Chondrocyte (in vitro differentiated cells): ENCODE data around the gene CACTIN. TPM values are rescaled to one million over a fixed set of nuclear protein-coding genes. Genes with fewer than 3 reads are reported as not detected.

Source experiments
- DNase-seq: peaks from one replicate; pipeline ENCODE4 v3.0.0; 2021; ENCODE audit warnings: mixed read lengths, low spot score
- H3K27ac Mint-ChIP-seq: one replicate; pipeline ENCODE4 v1.8.0; 2021; ENCODE audit warnings: mild to moderate bottlenecking, moderate library complexity, mixed read lengths; ENCODE audit not compliant: unreplicated experiment
- H3K27me3 Mint-ChIP-seq: 2 replicates; pipeline ENCODE4 v1.8.0; 2021; ENCODE audit warnings: low read depth, mixed read lengths
- H3K36me3 Mint-ChIP-seq: 2 replicates; pipeline ENCODE4 v1.8.0; 2021; ENCODE audit warnings: low read depth, mixed read lengths
- H3K4me1 Mint-ChIP-seq: 2 replicates; pipeline ENCODE4 v1.8.0; 2021; ENCODE audit warnings: low read depth, mild to moderate bottlenecking, mixed read lengths
- H3K4me3 Mint-ChIP-seq: one replicate; pipeline ENCODE4 v1.8.0; 2021; ENCODE audit warnings: mild to moderate bottlenecking, moderate library complexity, mixed read lengths; ENCODE audit not compliant: unreplicated experiment
- H3K9me3 Mint-ChIP-seq: 2 replicates; pipeline ENCODE4 v1.8.0; 2021; ENCODE audit warnings: low read depth, mixed read lengths
- CTCF ChIP-seq: fragments of 200-600 bp; sonication (generic); IDR thresholded peaks from 2 replicates; pipeline ENCODE4 v1.5.0; 2021; ENCODE audit warnings: antibody characterized with exemption, mild to moderate bottlenecking, moderate library complexity
- total RNA-seq: library from RNA; stranded (reverse); gene quantifications from 3 replicates; pipeline ENCODE4 v1.2.1, GENCODE V29; 2021

Gene CACTIN
- total RNA-seq, 1 donor from 2014 or later, result 19.5 TPM

DNA sequence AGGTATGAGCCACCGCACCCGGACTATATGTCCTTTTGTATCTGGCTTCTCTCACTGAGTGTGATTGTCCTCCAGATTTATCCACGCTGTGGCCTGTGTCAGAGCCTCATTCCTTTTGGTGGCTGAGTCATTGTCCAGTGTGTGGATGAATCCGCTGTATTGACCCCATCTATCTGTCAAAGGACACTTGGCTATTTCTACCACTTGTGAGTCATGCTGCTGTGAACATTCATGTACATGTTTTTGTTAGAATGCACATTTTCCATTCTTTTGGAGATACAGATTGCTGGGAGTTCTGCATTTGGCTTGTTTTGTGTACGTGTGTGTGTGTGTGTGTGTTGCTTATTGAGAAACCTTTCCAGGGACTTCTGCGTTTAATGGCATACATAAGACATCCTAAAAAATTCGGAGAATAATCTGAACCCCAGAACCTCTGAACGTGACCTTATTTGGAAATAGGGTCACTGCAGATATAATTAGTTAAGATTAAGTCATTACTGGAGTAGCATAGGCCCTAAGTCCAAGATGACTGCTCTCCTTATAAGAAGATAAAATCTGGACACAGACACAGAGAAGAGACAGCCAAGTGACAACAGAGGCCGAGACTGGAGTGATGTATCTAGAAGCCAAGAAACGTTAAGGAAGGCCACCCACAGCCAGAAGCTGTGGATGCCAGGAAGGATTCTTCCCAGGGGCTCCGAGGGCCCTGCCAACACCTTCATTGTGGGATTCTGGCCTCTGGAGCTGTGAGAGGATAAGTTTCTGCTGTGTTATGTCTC lies 46.2 kb downstream of the CACTIN start:
- H3K27ac Mint-ChIP-seq, result peak overlapping the region; percentile 63

GRCh38 chr19:3578390-3578789 lies 48.2 kb downstream of the CACTIN start:
- Mint-ChIP-seq H3K27me3 (no peaks in the 10 kb centered on the region), H3K36me3 (peaks cover 6% of the 10 kb centered on the region), H3K4me3 (no peak overlapping the region), H3K9me3 (no peaks in the 10 kb centered on the region), H3K27ac (no peak overlapping the region), H3K4me1 (peaks cover 26% of the 10 kb centered on the region)
- TF ChIP-seq CTCF, result no peak
- no peak for DNase-seq

More for the DNA sequence above, 46.2 kb downstream of the CACTIN start:
- H3K27me3 Mint-ChIP-seq, result no peaks in the 10 kb centered on the region
- H3K4me3 Mint-ChIP-seq, result no peak overlapping the region
- H3K4me1 Mint-ChIP-seq, result peaks cover 21% of the 10 kb centered on the region
- TF ChIP-seq CTCF, result no peak
- H3K9me3 Mint-ChIP-seq, result no peaks in the 10 kb centered on the region
- DNase-seq, result no peak
- H3K36me3 Mint-ChIP-seq, result peaks cover 2% of the 10 kb centered on the region

DNA sequence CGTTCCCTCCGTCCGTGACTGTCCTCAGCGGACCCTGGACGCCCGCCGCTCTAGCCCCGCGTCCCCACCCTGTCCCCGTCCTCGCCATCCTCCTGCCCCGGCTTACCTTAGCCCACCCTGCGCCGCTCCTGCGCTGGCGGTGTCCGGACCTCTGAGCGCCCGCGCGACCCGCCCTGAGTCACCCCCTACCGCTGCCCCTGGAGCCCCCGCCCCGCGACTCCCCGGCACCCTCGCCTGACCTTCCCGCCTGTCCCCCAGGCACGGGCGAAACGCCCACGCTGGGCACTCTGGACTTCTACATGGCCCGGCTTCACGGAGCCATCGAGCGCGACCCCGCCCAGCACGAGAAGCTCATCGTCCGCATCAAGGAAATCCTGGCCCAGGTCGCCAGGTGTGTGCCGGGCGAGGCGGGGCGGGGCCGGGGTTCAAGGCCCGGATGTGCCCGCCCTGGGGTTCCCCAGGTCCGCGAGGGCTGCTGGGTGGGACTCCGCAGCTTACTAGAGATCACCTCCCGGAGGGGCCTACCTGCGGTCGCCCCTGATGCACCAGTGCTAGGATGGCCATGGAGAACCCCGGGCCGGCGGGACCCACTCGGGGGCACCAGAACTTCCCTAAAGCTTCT lies 48.8 kb downstream of the CACTIN start:
- DNase-seq, result no peak
- Mint-ChIP-seq H3K27me3 (no peaks in the 10 kb centered on the region), H3K9me3 (no peaks in the 10 kb centered on the region), H3K36me3 (peaks cover 6% of the 10 kb centered on the region), H3K27ac (no peak overlapping the region), H3K4me1 (peaks cover 26% of the 10 kb centered on the region), H3K4me3 (no peak overlapping the region)
- no peak for TF ChIP-seq CTCF

DNA sequence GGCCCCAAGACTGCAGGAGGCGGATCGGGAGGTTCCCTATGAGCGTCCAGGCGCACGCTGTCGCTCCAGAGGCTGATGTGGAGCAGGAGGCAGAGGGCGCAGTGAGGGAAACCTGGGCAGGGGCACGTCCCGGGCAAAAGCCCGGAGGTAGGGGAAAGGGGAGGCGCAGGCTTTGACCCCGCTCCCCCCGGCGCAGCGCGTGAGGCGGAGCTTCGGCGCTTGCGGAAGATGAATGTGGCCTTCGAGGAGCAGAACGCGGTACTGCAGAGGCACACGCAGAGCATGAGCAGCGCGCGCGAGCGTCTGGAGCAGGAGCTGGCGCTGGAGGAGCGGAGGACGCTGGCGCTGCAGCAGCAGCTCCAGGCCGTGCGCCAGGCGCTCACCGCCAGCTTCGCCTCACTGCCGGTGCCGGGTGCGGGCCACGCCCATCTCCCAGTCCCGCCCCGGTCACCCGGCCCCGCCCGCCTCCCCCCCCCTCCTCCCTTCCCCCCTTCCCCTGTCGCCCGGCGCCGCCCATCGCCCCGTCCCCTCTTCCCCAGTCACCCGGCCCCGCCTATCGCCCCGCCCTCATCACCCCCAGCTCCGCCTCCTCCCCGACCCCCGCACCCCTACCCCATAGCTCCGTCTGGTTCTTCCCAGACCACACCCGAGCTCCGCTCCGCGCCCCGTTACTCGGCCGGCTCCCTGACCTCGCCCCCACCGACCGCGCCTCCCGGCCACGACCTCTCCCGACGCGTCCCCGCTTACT lies 49.7 kb downstream of the CACTIN start:
- H3K27me3 Mint-ChIP-seq, result no peaks in the 10 kb centered on the region
- no peak overlapping the region for H3K4me3 Mint-ChIP-seq
- peaks cover 30% of the 10 kb centered on the region for H3K4me1 Mint-ChIP-seq
- no peaks in the 10 kb centered on the region for H3K9me3 Mint-ChIP-seq
- no peak overlapping the region for H3K27ac Mint-ChIP-seq
- peaks cover 6% of the 10 kb centered on the region for H3K36me3 Mint-ChIP-seq
- no peak for DNase-seq
- TF ChIP-seq CTCF, result no peak

DNA sequence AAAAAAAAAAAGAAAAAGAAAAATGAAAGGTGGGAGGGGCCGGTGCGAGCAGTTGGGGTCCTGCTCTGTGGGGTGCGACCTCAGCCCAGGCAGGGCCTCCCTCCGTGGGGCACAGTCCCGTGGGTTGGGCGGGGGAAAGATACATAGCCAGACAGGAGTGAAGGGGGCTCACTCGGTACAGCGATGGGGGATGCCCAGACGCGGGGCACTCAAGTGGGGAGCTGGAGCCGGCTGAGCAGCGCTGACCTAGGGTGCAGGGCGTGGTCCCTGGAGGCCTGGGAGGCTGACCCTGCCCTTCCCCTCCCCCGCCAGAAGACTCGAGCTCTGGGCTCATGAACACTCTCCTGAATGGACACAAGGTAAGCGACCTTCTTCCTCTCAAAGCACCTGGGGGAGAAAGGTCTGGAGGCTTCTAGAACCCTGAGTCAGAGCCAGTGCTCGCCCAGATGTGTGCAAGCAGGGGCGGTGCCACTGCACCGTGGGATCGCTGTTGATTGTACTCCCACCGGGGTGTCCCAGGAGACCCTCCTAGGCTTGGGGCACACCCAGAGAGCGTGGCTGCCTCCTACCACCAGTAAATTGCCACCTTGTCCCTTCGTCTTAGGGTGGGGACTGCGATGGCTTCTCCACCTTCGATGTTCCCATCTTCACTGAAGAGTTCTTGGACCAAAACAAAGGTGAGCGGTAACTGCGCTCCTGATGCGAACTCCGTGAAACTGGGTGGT lies 50.5 kb downstream of the CACTIN start:
- H3K4me3 Mint-ChIP-seq, result no peak overlapping the region
- H3K9me3 Mint-ChIP-seq, result no peaks in the 10 kb centered on the region
- TF ChIP-seq CTCF, result no peak
- DNase-seq, result no peak
- H3K27ac Mint-ChIP-seq, result no peak overlapping the region
- peaks cover 6% of the 10 kb centered on the region for H3K36me3 Mint-ChIP-seq
- no peaks in the 10 kb centered on the region for H3K27me3 Mint-ChIP-seq
- H3K4me1 Mint-ChIP-seq, result peaks cover 34% of the 10 kb centered on the region
